A204.1 (cell line): ENCODE measurements around the gene PLEKHN1.

Experiments
- FAIRE-seq: peaks from 2 replicates; lab custom pipeline; 2012; peaks lifted over from hg19 to GRCh38; lab: Jason Lieb, UNC

PLEKHN1 gene

GRCh38 chr1:966135-966703 is at the start of gene PLEKHN1:
Gene PLEKHN1 (plus strand): TSS chr1:966482. CDS start chr1:966532, 50 bp downstream.
- no peak for FAIRE-seq

- no peak for FAIRE-seq
Observed at GRCh38 chr1:917076-917459, 49.2 kb upstream of the PLEKHN1 start.

- no peak for FAIRE-seq
Observed at GRCh38 chr1:917466-918091, 48.7 kb upstream of the PLEKHN1 start.

- no peak for FAIRE-seq
Observed at GRCh38 chr1:918353-918752, 47.9 kb upstream of the PLEKHN1 start.

- no peak for FAIRE-seq
Observed at GRCh38 chr1:918843-919242, 47.4 kb upstream of the PLEKHN1 start.

- FAIRE-seq, result no peak
Observed at GRCh38 chr1:919271-919872, 46.9 kb upstream of the PLEKHN1 start.

- no peak for FAIRE-seq
Observed at GRCh38 chr1:920010-920409, 46.3 kb upstream of the PLEKHN1 start.

GRCh38 chr1:920521-920920 is 45.8 kb upstream of the PLEKHN1 start:
- no peak for FAIRE-seq

- FAIRE-seq, result no peak
Observed at GRCh38 chr1:921011-921837, 45.1 kb upstream of the PLEKHN1 start.

GRCh38 chr1:923131-923990 is 42.9 kb upstream of the PLEKHN1 start, which contains the start of gene SAMD11:
Gene SAMD11 (plus strand): TSS chr1:923923. CDS start chr1:924432, 509 bp downstream.
- no peak for FAIRE-seq

- FAIRE-seq, result no peak
Observed at GRCh38 chr1:923991-924655, 42.2 kb upstream of the PLEKHN1 start.

- FAIRE-seq, result no peak
Observed at GRCh38 chr1:924656-925560, 41.4 kb upstream of the PLEKHN1 start.

- no peak for FAIRE-seq
Observed at GRCh38 chr1:925561-926421, 40.5 kb upstream of the PLEKHN1 start.

- FAIRE-seq, result no peak
Observed at GRCh38 chr1:927234-927633, 39.0 kb upstream of the PLEKHN1 start.

- no peak for FAIRE-seq
Observed at GRCh38 chr1:927748-928147, 38.5 kb upstream of the PLEKHN1 start.

GRCh38 chr1:928825-929661 is 37.2 kb upstream of the PLEKHN1 start:
- FAIRE-seq, result no peak

GRCh38 chr1:929712-930632 is 36.3 kb upstream of the PLEKHN1 start:
- FAIRE-seq, result no peak
